Astrocyte of the spinal cord (primary cell): ENCODE measurements around the gene SZRD1.

Experiments
- DNase-seq: peaks from one replicate; pipeline ENCODE4 v3.0.0; 2011; ENCODE audit warnings: low read depth, low spot score
- H3K4me3 ChIP-seq: 2 replicates; pipeline ENCODE4 v1.5.1; 2011; ENCODE audit warnings: low read depth, mild to moderate bottlenecking, low read length, moderate library complexity
- CTCF ChIP-seq: IDR thresholded peaks from 2 replicates; pipeline ENCODE4 v1.5.1; 2012; ENCODE audit warnings: low read depth, mild to moderate bottlenecking, low read length, inconsistent platforms
- in situ Hi-C: cut with HindIII; loops from 2 replicates; pipeline ENCODE4 v1.10.0; 2017; ENCODE audit warnings: low sequenced_read_pairs

Gene SZRD1

GRCh38 chr1:16422041-16422440, 55.0 kb downstream of the SZRD1 start:
- no peak for DNase-seq
- in situ Hi-C loops = no loop called here
- no peak for TF ChIP-seq CTCF
- no peak overlapping the region for H3K4me3 ChIP-seq

- in situ Hi-C loops = no loop called here
- no peak for TF ChIP-seq CTCF
- no peak overlapping the region for H3K4me3 ChIP-seq
- no peak for DNase-seq
Measured at GRCh38 chr1:16425125-16426025, 58.3 kb downstream of the SZRD1 start.

GRCh38 chr1:16430606-16431005, 63.6 kb downstream of the SZRD1 start:
- no peak for DNase-seq
- H3K4me3 ChIP-seq = no peak overlapping the region
- no peak for TF ChIP-seq CTCF
- in situ Hi-C loops = no loop called here

- no peak for DNase-seq
- TF ChIP-seq CTCF = no peak
- H3K4me3 ChIP-seq = no peak overlapping the region
- in situ Hi-C loops = no loop called here
Measured at GRCh38 chr1:16433030-16433429, 66.0 kb downstream of the SZRD1 start.

GRCh38 chr1:16434007-16434406, 67.0 kb downstream of the SZRD1 start:
- no peak for TF ChIP-seq CTCF
- in situ Hi-C loops = no loop called here
- no peak overlapping the region for H3K4me3 ChIP-seq
- DNase-seq = no peak

- TF ChIP-seq CTCF = no peak
- in situ Hi-C loops = no loop called here
- DNase-seq = no peak
- no peak overlapping the region for H3K4me3 ChIP-seq
Measured at GRCh38 chr1:16434501-16434900, 67.5 kb downstream of the SZRD1 start.
